Fibroblast of the aortic adventitia (primary cell): ENCODE measurements around the gene ANKRD10. TPM values are rescaled to one million over a fixed set of nuclear protein-coding genes. Genes with fewer than 3 reads are reported as not detected.
A peak's percentile ranks its signal among the peaks of the same experiment; 100 is the strongest.
"Not testable (repeated sequence)": the region's sequence is repeated elsewhere in the genome, so short reads cannot be mapped to it uniquely, and the experiment has no call there.

Experiments used
- DNase-seq: peaks from one replicate; pipeline ENCODE4 v3.0.0-alpha.2; 2010; ENCODE audit warnings: low read depth
- H3K4me3 ChIP-seq: 2 replicates; pipeline ENCODE4 v1.5.1; 2011; ENCODE audit warnings: low read depth, mild to moderate bottlenecking, control low read depth, low read length, moderate library complexity
- CTCF ChIP-seq: IDR thresholded peaks from 2 replicates; pipeline ENCODE4 v1.5.1; 2011; ENCODE audit warnings: mild to moderate bottlenecking, low read length, control low read depth, inconsistent platforms; ENCODE audit not compliant: insufficient read depth
- total RNA-seq: library from RNA; depleted of rRNA; stranded (reverse); fragments of >200 nt; gene quantifications from 2 replicates; pipeline ENCODE4 v1.2.3, GENCODE V29; 2012; ENCODE audit warnings: low replicate concordance

ANKRD10 gene
- total RNA-seq, 1 donor: 76.5 TPM

GRCh38 chr13:110957181-110957884 is 42.5 kb upstream of the ANKRD10 start:
- no peak overlapping the region for H3K4me3 ChIP-seq
- DNase-seq: no peak
- TF ChIP-seq CTCF: no peak

GRCh38 chr13:110956216-110956615 is 41.3 kb upstream of the ANKRD10 start:
- not testable (repeated sequence) for DNase-seq, H3K4me3 ChIP-seq

DNA sequence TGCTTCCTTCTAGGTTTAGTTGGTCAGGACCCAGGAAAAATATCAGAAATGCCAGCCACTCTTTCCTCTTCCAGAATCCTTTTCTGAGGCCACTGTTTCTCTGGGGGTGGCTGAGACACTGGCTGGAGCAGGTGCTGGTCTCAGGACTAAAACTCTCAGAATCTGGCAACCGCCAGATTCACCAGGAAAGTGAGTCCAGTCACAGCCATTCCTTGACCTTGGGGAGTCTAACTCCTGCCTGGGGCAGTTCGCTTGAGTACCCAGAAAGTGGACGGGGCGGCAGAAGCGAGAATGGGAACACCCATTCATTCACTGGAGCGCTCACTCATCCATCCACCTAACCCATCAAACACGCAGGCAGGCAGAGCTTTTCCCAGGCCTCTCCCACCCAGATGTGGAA is 40.7 kb upstream of the ANKRD10 start:
- not testable (repeated sequence) for H3K4me3 ChIP-seq, DNase-seq

DNA sequence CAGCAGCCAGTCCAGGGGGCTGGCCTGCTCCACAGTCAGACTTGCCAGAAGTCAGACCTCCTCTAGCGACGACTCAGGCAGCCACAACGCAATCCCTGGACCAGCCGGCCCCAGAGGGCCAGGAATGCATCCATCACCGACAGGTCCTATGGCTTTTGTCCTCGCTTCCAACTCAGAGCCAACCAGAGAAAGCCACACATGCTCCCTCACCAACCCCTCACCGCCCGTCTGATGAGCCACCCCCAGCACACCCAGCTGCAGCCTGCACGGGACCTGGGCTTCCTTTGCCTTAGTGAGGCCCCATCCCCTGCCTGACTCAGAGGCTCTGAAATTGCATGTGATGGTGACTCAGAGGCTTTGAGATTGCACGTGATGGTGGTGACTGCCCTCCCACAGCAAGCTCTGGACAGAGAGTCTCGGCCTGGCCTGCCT is 40.2 kb upstream of the ANKRD10 start:
- peak; percentile 93 for DNase-seq
- H3K4me3 ChIP-seq: not testable (repeated sequence)

GRCh38 chr13:110954533-110954920 is 39.7 kb upstream of the ANKRD10 start:
- not testable (repeated sequence) for H3K4me3 ChIP-seq, DNase-seq

DNA sequence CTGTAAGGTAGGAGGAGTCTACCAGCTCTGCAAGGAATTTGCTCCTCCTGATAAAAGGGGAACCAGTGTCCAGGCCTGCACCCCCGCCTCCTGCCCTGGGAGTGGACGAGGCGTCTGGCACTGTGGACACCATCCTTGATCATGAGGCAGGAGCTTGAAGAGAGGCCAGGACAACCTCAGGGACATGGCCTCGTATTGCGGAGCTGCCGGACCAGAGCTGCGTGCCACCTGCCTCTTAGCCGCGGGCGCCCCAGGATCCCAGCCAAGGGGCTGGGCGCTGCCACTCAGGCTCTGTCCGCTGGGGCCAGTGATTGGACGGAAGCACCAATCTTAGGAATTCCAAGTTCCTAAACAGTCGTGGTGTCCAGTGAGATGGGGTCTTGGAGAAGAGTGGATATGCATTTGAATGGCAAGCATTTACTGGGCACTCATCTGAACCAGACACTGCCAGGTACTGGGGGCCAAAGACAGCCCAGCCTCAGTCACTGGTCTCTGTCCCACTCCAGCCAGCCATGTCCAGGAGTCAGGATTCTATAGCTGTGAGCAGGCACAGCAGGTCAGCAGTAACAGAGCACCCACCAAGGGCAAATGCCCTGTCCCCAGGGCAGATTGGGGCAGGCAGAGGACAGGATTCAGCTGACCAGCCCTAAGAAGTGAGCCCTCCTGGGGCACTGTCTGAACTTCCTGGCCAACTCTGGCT is 39.1 kb upstream of the ANKRD10 start:
- no peak for TF ChIP-seq CTCF
- DNase-seq: no peak
- H3K4me3 ChIP-seq: no peak overlapping the region

DNA sequence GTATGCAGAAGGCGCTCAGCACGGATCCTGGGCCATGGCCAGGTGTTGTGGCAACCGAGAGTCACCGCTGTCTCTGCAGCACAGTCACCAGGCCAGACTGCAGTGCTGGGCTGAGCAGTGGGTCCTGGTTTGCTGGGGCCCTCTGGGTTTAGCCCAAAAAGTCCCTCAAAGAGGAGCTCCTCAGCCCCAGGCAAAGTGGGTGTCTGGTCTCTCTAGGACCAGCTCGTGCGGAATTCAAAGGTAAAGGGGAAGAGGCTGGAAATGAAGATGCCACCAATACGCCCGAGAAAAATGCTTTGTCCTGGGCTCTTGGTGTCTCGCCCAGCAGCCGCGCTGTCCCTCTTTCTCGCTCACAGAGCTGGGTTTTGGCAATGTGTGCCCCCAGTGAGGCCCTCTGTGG is 38.5 kb upstream of the ANKRD10 start:
- H3K4me3 ChIP-seq: no peak overlapping the region
- no peak for TF ChIP-seq CTCF
- DNase-seq: no peak

- DNase-seq, H3K4me3 ChIP-seq: not testable (repeated sequence)
Measured at GRCh38 chr13:110952135-110952534, 37.3 kb upstream of the ANKRD10 start.

DNA sequence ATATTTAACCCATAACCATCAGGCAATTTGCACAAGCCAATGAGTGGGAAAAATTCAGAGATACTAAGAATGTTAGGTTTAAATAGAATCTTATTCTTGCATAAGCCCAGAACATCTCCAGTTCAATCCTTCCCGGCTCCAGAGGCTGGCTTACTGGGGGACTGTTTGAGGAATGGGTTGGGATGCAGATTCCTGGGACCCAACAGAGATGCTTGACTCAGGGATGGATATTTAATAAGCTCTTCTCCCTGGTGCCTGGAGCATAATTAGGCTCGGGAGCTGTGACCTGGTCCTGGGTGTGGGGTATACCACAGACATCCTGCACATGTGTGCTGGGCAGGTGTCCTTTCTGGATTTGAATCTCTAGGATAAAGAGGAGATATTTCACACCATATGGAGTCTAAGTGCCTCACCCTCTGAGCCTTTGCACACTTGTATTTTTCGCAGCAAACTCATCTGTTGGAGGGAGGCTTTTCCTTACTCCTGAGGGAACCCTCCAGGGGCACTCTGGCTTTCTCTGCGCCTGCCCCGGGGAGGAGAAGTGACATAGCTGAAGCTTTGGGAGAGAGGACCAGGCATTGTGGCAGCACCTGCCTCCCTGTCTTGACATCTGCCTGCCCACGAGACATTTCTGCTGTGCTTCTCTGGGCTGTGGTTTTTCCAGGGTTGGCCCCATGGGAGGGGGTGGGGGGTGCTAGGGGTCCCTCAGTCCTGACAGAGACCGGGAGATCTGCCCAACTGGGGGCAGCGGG is 36.1 kb upstream of the ANKRD10 start:
- DNase-seq: no peak
- H3K4me3 ChIP-seq: no peak overlapping the region
- no peak for TF ChIP-seq CTCF
